ENCODE measurements around the gene TMEM259.

Gene TMEM259

DNA sequence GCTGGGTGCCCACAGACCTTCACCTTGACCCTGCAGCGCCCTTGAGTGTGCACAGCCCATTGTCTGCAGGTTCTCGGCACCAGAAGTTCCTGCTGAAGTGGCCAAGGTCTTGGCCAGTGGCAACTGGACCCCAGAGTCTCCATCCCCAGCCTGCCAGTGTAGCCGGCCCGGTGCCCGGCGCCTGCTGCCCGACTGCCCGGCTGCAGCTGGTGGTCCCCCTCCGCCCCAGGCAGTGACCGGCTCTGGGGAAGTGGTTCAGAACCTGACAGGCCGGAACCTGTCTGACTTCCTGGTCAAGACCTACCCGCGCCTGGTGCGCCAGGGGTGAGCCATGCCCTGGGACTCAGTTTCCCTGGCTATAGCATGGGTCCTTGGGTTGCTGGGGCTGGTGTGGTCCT is 34.1 kb upstream of the TMEM259 start:
- DNase-seq: no peak

- DNase-seq: no peak
Measured at GRCh38 chr19:1054102-1055027, 33.4 kb upstream of the TMEM259 start.

GRCh38 chr19:1053176-1054101 is 32.5 kb upstream of the TMEM259 start:
- no peak for DNase-seq

DNA sequence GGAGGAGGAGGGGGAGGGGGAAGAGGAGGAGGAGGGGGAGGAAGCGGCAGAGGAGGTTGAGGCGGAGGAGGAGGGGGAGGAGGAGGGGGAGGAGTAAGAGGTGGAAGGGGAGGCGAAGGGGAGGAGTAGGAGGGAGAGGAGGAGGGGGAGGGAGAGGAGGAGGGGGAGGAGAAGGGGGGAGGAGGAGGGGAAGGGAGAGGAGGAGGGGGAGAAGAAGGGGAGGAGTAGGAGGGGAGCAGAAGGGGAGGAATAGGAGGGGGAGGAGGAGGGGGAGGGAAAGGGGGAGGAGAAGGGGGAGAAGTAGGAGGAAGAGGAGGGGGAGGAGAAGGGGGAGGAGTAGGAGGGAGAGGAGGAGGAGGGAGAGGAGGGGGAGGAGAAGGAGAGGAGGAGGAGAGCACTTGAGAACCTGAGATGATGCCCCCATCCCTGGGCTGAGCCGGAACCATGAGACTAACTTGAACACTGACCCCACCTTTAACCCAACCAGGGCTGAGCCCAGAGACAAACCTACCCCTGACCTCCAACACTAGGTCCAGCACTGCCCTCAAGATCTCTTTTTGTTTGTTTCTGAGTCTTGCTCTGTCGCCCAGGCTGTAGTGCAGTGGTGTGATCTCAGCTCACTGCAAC is 31.5 kb upstream of the TMEM259 start:
- DNase-seq: no peak

DNA sequence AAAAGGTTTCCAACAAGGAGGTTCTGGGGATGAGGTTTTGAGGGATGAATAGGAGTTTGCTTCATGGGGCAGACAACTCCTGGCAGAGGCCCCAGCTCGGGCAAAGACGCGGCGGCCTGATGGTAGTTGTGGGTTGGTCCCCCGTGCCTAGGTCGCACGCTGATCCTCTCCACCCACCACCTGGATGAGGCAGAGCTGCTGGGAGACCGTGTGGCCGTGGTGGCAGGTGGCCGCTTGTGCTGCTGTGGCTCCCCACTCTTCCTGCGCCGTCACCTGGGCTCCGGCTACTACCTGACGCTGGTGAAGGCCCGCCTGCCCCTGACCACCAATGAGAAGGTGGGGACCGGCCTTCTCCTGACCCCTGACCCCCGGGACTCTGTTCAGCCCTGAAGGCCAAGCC is 30.9 kb upstream of the TMEM259 start:
- DNase-seq: no peak

DNA sequence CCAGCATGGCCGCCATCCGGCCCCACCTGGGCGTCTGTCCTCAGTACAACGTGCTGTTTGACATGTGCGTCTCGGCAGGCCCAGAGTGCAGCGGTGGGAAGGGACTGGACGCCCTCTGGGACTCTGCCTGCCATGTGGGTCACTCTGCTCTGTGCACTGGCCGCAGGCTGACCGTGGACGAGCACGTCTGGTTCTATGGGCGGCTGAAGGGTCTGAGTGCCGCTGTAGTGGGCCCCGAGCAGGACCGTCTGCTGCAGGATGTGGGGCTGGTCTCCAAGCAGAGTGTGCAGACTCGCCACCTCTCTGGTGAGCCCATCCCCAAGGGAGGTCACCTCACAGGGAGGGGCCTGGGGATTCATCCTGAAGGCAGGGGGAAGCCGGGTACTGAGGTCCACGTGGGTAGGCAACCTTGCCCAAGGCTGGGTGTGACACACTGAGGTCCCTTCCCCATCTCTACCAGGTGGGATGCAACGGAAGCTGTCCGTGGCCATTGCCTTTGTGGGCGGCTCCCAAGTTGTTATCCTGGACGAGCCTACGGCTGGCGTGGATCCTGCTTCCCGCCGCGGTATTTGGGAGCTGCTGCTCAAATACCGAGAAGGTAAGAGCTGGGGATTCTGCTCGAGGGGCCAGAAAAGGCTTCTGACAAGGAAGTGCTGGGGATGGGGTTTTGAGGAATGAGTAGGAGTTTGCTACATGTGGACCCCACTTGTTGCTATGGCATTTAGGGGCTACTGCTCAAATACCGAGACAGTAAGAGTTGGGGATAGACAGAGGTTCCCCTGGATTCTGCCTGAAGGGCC is 30.3 kb upstream of the TMEM259 start:
- no peak for DNase-seq

- no peak for DNase-seq
Measured at GRCh38 chr19:1049800-1050199, 28.9 kb upstream of the TMEM259 start.

DNA sequence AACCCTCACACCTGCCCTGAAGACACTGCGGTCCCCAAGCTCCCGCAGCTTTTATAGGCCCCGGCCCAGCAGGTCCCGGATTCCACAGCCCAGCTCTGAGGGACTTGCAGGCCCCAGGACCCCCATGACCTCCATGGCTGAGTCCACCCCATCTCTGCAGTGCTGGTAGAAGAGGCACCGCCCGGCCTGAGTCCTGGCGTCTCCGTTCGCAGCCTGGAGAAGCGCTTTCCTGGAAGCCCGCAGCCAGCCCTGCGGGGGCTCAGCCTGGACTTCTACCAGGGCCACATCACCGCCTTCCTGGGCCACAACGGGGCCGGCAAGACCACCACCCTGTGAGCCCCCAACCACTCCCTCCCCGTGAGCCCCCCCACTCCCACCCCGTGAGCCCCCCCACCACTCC is 28.2 kb upstream of the TMEM259 start:
- DNase-seq: no peak

DNA sequence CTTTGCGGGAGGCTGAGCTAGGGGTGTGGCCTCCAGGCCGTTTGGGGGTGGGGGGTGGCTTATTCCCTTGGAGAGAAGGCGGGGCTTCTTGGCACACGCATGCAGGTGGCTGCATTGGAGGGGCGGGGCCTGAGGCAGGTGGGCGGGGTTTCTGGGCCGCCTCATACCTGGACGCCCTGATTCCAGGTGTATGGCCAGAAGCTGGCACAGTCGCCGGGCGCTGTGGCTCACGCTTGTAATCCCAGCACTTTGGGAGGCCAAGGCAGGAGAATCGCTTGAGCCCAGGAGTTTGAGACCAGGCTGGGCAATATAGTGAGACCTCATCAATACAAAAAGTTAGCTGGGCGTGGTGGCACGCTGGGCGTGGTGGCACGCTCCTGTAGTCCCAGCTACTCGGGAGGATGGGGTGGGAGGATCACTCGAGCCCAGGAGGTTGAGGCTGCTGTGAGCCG is 26.8 kb upstream of the TMEM259 start:
- DNase-seq: no peak

- DNase-seq: no peak
Measured at GRCh38 chr19:1046836-1047695, 26.1 kb upstream of the TMEM259 start.

DNA sequence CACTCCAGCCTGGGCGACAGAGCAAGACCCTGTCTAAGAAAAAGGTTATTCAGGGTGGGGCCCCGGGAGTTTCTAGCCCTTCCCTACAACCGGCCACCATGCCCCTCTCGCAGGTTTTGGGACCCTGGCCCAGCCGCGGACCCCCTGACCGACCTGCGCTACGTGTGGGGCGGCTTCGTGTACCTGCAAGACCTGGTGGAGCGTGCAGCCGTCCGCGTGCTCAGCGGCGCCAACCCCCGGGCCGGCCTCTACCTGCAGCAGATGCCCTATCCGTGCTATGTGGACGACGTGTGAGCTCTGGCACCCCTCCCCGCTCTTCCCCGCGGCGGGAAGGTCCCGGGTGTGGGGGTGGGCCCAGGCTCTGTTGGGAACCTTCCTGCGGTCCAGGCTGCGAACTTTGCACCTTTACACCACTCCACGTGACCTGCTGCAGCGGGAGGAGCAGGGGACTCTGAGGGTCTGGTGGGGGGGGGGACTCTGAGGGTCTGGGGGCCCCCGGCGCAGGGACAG is 25.2 kb upstream of the TMEM259 start:
- no peak for DNase-seq

DNA sequence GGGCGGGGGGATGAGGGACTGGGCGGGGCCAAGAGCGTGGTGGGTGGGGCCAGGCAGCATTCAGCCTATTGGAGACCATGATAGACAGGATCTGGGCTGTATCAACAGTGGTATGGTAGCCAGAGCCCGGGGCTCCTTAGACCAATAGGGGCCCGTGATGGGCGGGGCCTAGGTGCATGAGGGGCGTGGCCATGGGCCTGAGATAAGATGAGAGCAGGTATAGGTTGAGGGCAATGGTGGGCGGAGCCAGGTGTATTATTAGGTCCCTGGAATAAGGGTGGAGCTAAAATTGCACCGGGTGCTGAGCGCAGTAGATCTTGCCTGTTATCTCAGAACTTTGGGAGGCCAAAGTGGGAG is 24.3 kb upstream of the TMEM259 start:
- no peak for DNase-seq

DNA sequence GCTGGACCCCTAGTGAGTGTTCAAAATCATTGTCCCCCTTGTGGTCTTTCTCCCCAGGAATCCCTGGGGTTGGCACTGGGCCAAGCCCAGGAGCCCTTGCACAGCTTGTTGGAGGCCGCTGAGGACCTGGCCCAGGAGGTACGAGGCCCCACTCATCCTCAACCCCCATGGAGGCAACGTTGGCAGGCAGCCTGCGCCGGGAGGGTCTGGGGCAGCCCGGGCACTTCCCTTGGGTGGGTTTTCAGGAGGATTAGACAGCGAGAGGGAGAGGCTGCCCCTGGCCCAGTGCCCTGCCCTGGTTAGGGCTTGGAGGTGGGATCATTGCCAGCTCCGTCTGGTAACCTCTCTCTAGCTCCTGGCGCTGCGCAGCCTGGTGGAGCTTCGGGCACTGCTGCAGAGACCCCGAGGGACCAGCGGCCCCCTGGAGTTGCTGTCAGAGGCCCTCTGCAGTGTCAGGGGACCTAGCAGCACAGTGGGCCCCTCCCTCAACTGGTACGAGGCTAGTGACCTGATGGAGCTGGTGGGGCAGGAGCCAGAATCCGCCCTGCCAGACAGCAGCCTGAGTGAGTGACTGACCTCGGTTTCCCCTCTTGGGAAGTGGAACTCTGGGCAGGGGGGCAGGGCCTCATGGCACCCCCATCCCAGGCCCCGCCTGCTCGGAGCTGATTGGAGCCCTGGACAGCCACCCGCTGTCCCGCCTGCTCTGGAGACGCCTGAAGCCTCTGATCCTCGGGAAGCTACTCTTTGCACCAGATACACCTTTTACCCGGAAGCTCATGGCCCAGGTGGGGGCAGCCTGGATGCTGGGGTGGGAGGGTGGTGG is 22.0 kb upstream of the TMEM259 start:
- no peak for DNase-seq

GRCh38 chr19:1041835-1042685 is 21.1 kb upstream of the TMEM259 start:
- peak; percentile 54 for DNase-seq

GRCh38 chr19:1041272-1041834 is 20.4 kb upstream of the TMEM259 start:
- no peak for DNase-seq

DNA sequence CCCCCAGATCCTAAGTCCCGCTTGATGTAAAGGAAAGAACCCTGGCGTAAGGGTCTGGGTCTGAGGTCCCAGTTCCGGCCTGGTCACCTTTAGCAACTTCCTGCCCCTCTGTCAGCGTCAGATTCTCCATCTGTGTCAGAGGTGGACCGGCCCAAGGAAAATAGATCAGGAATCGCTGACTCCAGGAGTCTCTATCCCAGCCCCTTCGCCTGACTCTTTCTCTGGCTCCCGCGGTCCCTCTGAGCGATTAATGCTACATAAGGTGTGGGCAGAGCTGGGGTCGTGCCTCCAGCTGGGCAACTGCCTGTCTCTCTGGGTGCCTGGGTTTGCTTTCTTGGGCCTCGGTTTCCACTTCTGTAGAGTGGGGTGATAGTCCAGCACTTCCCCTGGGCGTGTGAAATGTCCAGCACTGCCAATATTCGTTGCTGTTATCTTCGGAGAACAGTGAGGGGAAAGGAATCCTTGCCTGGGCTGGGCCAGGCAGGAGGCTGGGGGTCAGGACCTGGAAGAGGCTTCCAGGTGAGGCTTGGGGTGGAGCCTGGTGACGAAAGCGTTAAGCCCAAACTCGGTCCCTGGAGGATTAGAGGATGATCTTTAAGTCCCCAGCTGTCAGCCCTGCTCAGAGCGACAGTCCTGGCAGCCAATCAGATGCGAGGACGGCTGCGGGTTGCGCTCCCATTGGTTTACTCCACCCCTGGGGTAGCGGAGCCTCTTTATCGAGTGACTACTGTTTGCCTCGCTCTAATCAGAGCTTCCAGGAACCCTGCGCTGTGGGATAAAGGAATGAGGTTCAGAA is 19.8 kb upstream of the TMEM259 start:
- peak; percentile 56 for DNase-seq

- DNase-seq: peak; percentile 86
Measured at GRCh38 chr19:1039646-1040475, 18.9 kb upstream of the TMEM259 start, which contains the start of gene ABCA7. ABCA7 (plus strand) TSS chr19:1040107; CDS start chr19:1041362, 1,255 bp downstream.
